Fibroblast of skin of abdomen (primary cell): Measurements from ENCODE around the gene NAA15.
"Not testable (repeated sequence)": the region's sequence is repeated elsewhere in the genome, so short reads cannot be mapped to it uniquely, and the experiment has no call there.

Experiments used
- DNase-seq: peaks from one replicate; pipeline ENCODE4 v3.0.0-alpha.2; 2013

The NAA15 gene

DNA sequence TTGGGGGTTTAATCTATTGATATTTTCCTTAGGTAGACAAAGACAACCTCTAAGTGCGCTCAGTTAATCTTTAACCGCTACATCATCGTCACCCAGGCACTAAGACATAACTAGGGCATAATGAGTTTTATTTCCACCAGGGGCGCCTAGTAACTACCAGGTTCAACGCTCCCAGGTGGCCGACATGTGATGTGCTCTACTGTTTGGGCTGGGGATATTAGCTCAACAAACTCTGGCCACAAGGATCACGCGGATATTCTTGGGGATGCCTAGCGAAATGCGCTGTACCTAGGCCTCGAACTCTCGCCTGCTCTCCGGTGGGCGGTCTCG is 151.7 kb downstream of the NAA15 start:
- no peak for DNase-seq

GRCh38 chr4:139453371-139454110 is 152.2 kb downstream of the NAA15 start:
- peak; percentile 98 for DNase-seq

GRCh38 chr4:139454111-139455045 is 153.1 kb downstream of the NAA15 start, which contains the start of gene RAB33B:
RAB33B (plus strand) TSS chr4:139454121; CDS start chr4:139454196, 75 bp downstream.
- no peak for DNase-seq

DNA sequence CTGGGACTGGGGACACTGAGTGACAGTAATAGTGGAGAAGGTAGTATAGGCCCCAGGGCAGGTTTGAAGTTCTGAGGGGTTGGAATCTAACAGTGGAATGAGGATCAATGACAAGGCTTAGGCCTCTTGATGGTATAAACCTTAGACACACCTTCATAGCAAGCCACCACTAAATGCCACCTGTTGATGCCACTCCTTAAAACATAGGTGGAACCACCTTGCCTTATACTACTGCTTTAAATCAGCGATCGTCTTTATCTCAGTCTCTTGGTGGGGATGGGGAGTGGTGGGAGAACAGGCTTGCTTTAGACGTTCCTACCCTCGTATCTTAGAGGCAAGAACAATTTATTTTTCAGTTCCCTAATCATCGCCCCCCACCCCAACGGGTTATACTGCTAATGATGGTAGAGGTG is 153.8 kb downstream of the NAA15 start:
- no peak for DNase-seq

DNA sequence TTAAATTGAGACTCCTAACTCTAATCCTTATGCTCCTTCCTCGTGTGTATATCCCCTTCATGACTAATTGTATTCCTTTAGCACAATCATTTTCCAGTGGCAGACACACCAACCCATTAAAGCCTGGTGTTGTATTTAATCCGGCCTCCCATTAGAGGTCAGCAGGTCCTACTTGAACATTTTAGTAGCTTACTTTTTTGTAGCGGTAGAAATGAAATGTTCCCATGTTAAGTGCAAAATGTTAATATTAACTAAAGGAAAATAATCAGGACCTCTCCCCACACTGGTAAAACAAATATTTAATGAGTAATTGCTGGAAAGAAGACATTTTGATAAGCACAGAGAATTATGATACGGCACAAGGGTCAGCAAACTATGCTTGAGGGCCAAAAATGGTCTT is 156.0 kb downstream of the NAA15 start:
- no peak for DNase-seq

DNA sequence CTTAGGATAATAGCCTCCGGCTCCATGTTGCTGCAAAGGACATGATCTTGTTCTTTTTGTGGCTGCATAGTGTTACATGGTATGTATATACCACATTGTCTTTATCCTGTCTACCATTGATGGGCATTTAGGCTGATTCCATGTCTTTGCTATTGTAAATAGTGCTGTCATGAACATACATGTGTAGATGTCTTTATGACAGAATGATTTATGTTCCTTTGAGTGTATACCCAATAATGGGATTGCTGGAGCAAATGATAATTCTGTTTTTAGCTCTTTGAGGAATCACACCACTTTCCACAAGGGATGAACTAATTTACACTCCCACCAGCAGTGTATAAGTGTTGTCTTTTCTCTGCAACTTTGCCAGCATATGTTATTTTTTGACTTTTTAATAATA is 157.2 kb downstream of the NAA15 start:
- no peak for DNase-seq

DNA sequence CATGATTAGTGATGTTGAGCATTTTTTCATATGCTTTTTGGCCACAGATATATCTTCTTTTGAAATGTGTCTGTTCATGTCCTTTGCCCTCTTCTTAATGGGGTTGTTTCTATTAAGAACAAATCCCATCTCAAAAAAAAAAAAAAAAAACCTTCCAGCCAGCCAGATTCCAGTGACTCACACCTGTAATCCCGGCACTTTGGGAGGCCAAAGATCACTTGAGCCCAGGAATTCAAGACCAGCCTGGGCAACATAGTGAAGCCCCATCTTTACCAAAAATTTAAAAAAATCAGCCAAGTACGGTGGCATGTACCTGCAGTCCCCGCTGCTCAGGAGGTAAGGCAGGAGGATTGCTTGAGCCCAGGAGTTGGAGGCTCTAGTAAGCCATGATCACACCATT is 157.7 kb downstream of the NAA15 start:
- DNase-seq = no peak

- DNase-seq = no peak
These were observed 159.3 kb downstream of the NAA15 start for GRCh38 chr4:139460565-139460964.

GRCh38 chr4:139461022-139461628 is 159.8 kb downstream of the NAA15 start:
- no peak for DNase-seq

DNA sequence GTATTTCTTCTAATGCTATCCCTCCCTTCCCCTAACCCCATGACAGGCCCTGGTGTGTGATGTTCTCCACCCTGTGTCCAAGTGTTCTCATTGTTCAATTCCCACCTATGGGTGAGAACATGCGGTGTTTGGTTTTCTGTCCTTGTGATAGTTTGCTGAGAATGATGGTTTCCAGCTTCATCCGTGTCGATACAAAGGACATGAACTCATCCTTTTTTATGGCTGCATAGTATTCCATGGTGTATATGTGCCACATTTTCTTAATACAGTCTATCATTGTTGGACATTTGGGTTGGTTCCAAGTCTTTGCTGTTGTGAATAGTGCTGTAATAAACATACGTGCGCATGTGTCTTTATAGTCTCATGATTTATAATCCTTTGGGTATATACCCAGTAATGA is 163.2 kb downstream of the NAA15 start:
- DNase-seq = not testable (repeated sequence)

DNA sequence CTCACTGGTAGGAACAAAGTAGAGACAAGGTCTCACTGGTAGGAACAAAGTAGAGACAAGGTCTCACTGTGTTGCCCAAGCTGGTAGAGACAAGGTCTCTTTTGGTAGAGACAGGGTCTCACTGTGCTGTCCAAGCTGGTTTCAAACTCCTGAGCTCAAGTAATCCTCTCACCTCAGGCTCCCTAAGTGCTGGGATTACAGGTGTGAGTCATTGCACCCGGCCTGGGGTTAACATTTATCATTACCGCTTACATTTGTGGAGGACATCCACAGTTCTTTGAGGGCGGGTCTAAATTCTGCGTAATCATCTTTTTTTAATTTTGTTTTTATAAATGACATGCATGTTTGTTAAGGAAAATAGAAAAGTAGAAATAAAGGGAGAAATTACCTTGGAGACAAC is 164.6 kb downstream of the NAA15 start:
- no peak for DNase-seq

DNA sequence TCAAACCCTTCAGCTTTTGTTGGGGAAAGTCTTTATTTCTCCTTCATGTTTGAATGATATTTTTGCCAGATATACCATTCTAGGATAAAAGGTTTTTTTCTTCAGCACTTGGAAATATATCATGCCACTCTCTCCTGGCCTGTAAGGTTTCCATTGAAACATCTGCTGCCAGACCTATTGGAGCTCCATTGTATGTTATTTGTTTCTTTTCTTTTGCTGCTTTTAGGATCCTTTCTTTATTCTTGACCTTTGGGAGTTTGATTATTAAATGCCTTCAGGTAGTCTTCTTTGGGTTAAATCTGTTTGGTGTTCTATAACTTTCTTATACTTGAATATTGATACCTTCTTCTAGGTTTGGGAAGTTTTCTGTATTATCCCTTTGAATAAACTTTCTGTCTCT is 167.5 kb downstream of the NAA15 start:
- not testable (repeated sequence) for DNase-seq

GRCh38 chr4:139469216-139469615 is 167.9 kb downstream of the NAA15 start:
- no peak for DNase-seq
